Panc1 (cell line): ENCODE measurements around the gene ANO3. TPM values are rescaled to one million over a fixed set of nuclear protein-coding genes. Genes with fewer than 3 reads are reported as not detected.

ENCODE experiments used
- ATAC-seq: fragments of 200-7000 bp; cut with Tn5 transposase; 2 replicates; pipeline ENCODE4 v1.9.1; 2020; ENCODE audit warnings: mild to moderate bottlenecking, moderate library complexity
- BruUV-seq: library from RNA; stranded (reverse); fragments of 400-500 nt; replicated peaks from 2 replicates; lab custom pipeline; 2021; lab: Mats Ljungman, UMichigan
- CTCF ChIA-PET: fragments of 300-600 bp; sonication (Branson Sonifier 250); formaldehyde crosslinking; loops from one replicate; lab custom pipeline; 2022; ENCODE audit warnings: antibody characterized with exemption; lab: Charles Lee
- POLR2A ChIA-PET: fragments of 300-600 bp; sonication (Branson Sonifier 250); formaldehyde crosslinking; loops from one replicate; lab custom pipeline; 2022; ENCODE audit warnings: antibody characterized with exemption; lab: Charles Lee
- DNase-seq: peaks from one replicate; pipeline ENCODE4 v3.0.0-alpha.2; 2010; ENCODE audit warnings: low read depth, low spot score
- H3K27ac ChIP-seq: 2 replicates; pipeline ENCODE4 v1.5.1; 2011; ENCODE audit warnings: mild to moderate bottlenecking, low read length, inconsistent platforms
- H3K27me3 ChIP-seq: fragments of 200-500 bp; sonication (Bioruptor generic); 2 replicates; pipeline ENCODE4 v1.6.0; 2014; ENCODE audit warnings: low read length, inconsistent platforms; ENCODE audit not compliant: control insufficient read depth, insufficient read depth
- H3K36me3 ChIP-seq: fragments of 200-500 bp; sonication (Bioruptor generic); 2 replicates; pipeline ENCODE4 v1.5.1; 2014; ENCODE audit warnings: inconsistent platforms, mild to moderate bottlenecking, low read length, moderate library complexity; ENCODE audit not compliant: control insufficient read depth, insufficient read depth
- H3K4me1 ChIP-seq: 2 replicates; pipeline ENCODE4 v1.5.1; 2011; ENCODE audit warnings: inconsistent platforms, mild to moderate bottlenecking, low read length, moderate library complexity; ENCODE audit not compliant: control insufficient read depth, insufficient read depth
- H3K4me3 ChIP-seq, 2 experiments: 2 replicates each; pipeline ENCODE4 v1.5.1; 2011 to 2012; ENCODE audit warnings: low read depth in 2 of 2, low read length in 2 of 2, mild to moderate bottlenecking in 2 of 2, inconsistent platforms in 1 of 2, moderate library complexity in 1 of 2
- H3K9me3 ChIP-seq: fragments of 200-500 bp; sonication (Bioruptor generic); 2 replicates; pipeline ENCODE4 v1.5.1; 2014; ENCODE audit warnings: low read depth, mild to moderate bottlenecking, inconsistent platforms, low read length, moderate library complexity; ENCODE audit not compliant: control insufficient read depth, insufficient read depth
- POLR2AphosphoS5 ChIP-seq: IDR thresholded peaks from 2 replicates; pipeline ENCODE4 v1.6.1; 2012; ENCODE audit warnings: mild to moderate bottlenecking, low read depth, low read length, moderate library complexity
- REST ChIP-seq, 2 experiments: IDR thresholded peaks; 2 replicates each; pipeline ENCODE4 v1.6.1; 2011 to 2012; ENCODE audit warnings: low read depth in 2 of 2, control low read depth in 1 of 2, low read length in 1 of 2, mild to moderate bottlenecking in 1 of 2, moderate library complexity in 1 of 2; ENCODE audit not compliant: insufficient read depth in 1 of 2
- SIN3A ChIP-seq: IDR thresholded peaks from 2 replicates; pipeline ENCODE4 v1.6.1; 2012; ENCODE audit warnings: low read depth, mild to moderate bottlenecking, low read length, moderate library complexity, borderline replicate concordance; ENCODE audit not compliant: insufficient read depth
- TCF7L2 ChIP-seq: IDR thresholded peaks from 2 replicates; pipeline ENCODE4 v1.6.1; 2011; ENCODE audit warnings: mild to moderate bottlenecking, low read depth, low read length, inconsistent platforms
- in situ Hi-C: cut with HindIII; loops from 2 replicates; pipeline ENCODE4 v1.10.0; 2016; ENCODE audit warnings: low sequenced_read_pairs, low pct_unique_long_range_greater_than_20kb
- intact Hi-C: fragments of 100-400 bp; cut with micrococcal nuclease; formaldehyde crosslinking; loops from one replicate; pipeline ENCODE4 v1.10.0; 2022; ENCODE audit not compliant: unreplicated experiment
- total RNA-seq: library from RNA; stranded (reverse); gene quantifications from one replicate; pipeline ENCODE4 v1.2.1, GENCODE V29; 2021; ENCODE audit not compliant: unreplicated experiment
- TF ChIP-seq, protein P1 (sequence below): fragments of 450-650 bp; IDR thresholded peaks from 2 replicates; pipeline ENCODE4 v1.5.1; 2017; ENCODE audit warnings: mild to moderate bottlenecking

ANO3 gene
- total RNA-seq, 1 experiment from 2014 or later: not detected

DNA sequence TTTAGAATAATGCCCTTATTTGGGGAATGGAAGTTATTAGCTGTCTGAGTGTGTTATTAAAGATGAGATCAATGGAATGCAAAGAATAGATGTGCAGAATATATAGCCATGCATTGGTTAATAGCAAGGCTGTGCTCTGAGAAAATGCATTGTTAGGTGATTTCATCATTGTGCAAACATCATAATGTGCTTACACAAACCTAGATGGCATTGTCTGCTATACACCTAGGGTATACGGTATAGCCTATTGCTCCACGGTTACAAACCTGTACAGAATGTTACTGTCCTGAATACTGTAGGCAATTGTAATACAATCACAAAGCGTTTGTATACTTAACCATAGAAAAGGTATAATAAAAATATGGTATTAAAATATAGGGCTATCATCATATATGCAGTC lies 364.4 kb downstream of the ANO3 start:
- no peak for ATAC-seq
- TF ChIP-seq SIN3A (no peak), POLR2AphosphoS5 (no peak), REST (IDR thresholded peaks at IDR 0.05; ENCODE audit: insufficient read depth in 1 of 2, low read depth in 2 of 2, low read length in 1 of 2) (no peak), TCF7L2 (no peak)
- TF ChIP-seq, protein P1, sequence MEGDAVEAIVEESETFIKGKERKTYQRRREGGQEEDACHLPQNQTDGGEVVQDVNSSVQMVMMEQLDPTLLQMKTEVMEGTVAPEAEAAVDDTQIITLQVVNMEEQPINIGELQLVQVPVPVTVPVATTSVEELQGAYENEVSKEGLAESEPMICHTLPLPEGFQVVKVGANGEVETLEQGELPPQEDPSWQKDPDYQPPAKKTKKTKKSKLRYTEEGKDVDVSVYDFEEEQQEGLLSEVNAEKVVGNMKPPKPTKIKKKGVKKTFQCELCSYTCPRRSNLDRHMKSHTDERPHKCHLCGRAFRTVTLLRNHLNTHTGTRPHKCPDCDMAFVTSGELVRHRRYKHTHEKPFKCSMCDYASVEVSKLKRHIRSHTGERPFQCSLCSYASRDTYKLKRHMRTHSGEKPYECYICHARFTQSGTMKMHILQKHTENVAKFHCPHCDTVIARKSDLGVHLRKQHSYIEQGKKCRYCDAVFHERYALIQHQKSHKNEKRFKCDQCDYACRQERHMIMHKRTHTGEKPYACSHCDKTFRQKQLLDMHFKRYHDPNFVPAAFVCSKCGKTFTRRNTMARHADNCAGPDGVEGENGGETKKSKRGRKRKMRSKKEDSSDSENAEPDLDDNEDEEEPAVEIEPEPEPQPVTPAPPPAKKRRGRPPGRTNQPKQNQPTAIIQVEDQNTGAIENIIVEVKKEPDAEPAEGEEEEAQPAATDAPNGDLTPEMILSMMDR: no peak
- DNase-seq: no peak
- ChIA-PET CTCF (no interaction called here), POLR2A (no interaction called here)
- Histone ChIP-seq H3K9me3 (no peaks in the 10 kb centered on the region), H3K27ac (no peak overlapping the region), H3K36me3 (no peaks in the 10 kb centered on the region), H3K4me3 (no peak overlapping the region), H3K27me3 (no peaks in the 10 kb centered on the region), H3K4me1 (no peaks in the 10 kb centered on the region)
- in situ Hi-C loops: no loop called here
- intact Hi-C loops: no loop called here
- no TSS peak for BruUV-seq

DNA sequence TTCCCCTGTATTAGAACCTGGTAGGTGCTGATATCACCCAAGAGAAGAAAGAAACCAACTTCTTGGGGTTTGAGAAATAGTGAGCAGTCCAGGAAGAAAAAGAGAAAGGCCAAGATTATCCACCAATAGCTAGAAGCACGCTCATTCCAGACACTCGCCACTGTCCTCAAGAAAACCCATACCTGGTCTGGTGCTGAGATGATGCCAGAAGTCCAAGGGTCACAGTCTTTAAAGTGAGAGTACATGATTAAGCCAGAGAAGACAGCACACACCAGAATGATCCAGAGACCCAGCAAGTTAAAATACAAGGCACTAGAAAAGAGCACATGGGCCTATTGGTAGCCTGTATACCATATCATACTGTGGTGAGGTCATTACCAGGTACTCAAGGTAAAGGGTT lies 366.3 kb downstream of the ANO3 start:
- intact Hi-C loops: no loop called here
- no peaks in the 10 kb centered on the region for H3K4me1 ChIP-seq

More for the DNA sequence above, 366.3 kb downstream of the ANO3 start:
- ChIA-PET CTCF (no interaction called here), POLR2A (no interaction called here)
- Histone ChIP-seq H3K4me3 (no peak overlapping the region), H3K36me3 (no peaks in the 10 kb centered on the region), H3K27me3 (no peaks in the 10 kb centered on the region), H3K27ac (no peak overlapping the region), H3K9me3 (no peaks in the 10 kb centered on the region)
- TF ChIP-seq, protein P1: no peak
- TF ChIP-seq SIN3A (no peak), TCF7L2 (no peak), POLR2AphosphoS5 (no peak), REST (IDR thresholded peaks at IDR 0.05; ENCODE audit: insufficient read depth in 1 of 2, low read depth in 2 of 2, low read length in 1 of 2) (no peak)
- ATAC-seq (no peak), DNase-seq (no peak)
- in situ Hi-C loops: no loop called here
- no TSS peak for BruUV-seq
